Stimulated activated CD4-positive, alpha-beta T cell treated with anti-CD3 and anti-CD28 coated beads, Interleukin-1b, Interleukin-23, amount 100 ng/mL, for 1 hour (primary cell): ENCODE results near the gene WWC2.

Experiments
- DNase-seq, 2 donors: peaks; one replicate each; pipeline ENCODE4 v3.0.0-alpha.2; 2020; ENCODE audit warnings: low read depth in 2 of 2

The WWC2 gene

DNA sequence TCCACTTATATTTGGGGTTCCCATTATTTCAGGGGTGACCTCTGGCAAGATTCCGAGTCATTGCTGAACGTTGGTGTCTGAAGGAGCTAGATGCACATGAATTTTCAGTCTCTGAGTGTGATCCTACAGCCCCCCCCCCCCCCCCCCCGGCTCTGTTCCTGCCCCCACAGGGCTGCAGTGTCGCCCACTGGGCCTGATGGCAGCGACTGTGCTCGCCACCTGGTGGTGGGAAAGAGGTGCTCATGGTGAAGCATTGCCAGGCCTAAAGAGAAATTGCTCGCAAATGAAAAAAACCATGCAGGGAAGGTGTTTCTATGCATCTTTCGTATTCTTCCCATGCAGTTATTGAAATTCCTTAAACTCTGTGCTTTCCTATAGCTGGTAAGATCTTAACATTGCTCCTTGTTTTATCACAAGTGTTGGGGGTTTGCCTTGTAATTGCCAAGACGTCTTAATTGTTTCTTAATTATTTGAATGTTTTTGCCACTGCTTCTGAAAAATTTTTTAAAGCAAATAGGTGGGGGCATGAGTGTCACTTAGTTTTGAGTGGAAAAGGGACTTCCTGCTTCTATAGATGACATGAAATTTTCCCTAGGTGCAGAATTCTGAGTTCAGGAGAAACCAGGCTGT is 157.8 kb downstream of the WWC2 start:
- DNase-seq: no peak

DNA sequence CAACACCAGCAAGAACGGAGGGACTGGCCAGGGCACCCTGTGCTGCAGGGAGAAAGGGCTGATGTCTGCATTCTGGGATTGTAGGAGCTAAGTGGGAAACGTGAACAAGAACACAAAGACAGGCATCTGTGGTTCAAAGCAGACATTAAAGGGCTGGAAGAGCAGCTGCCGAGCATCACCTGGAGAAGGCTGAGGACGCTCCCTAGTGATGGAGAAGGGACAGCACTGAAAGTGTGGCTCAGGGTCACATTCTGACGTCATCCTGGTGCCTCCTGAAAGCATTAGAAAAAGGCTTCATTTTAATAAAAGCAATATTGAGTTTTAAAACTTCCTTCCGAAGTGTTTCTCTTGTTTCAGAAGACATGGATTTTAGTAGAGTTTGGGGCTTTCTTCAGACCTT is 158.8 kb downstream of the WWC2 start:
- DNase-seq: no peak

DNA sequence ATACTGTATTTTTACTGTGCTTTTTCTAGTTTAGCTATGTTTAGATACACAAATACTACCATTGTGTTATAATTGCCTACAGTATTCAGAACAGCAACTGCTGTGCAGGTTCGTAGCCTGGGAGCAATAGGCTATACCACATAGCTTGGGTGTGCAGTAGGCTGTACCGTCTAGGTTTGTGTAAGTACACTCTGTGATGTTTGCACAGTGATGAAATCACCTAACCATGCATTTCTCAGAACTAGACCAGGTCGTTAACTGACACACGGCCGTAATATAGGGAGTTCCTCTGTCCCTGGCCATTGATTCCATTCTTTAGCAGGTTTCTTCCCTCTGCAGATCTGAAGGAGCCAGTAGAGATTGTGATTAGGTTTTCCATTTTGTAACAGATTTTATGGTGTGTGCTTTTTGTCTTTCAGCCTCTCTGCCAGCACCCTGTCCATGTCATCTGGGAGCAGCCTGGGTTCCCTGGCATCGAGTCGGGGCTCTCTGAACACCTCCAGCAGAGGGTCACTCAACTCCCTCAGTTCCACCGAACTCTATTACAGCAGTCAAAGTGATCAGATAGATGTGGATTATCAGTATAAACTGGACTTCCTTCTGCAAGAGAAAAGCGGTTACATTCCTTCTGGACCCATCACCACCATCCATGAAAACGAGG is 161.6 kb downstream of the WWC2 start:
- no peak for DNase-seq

DNA sequence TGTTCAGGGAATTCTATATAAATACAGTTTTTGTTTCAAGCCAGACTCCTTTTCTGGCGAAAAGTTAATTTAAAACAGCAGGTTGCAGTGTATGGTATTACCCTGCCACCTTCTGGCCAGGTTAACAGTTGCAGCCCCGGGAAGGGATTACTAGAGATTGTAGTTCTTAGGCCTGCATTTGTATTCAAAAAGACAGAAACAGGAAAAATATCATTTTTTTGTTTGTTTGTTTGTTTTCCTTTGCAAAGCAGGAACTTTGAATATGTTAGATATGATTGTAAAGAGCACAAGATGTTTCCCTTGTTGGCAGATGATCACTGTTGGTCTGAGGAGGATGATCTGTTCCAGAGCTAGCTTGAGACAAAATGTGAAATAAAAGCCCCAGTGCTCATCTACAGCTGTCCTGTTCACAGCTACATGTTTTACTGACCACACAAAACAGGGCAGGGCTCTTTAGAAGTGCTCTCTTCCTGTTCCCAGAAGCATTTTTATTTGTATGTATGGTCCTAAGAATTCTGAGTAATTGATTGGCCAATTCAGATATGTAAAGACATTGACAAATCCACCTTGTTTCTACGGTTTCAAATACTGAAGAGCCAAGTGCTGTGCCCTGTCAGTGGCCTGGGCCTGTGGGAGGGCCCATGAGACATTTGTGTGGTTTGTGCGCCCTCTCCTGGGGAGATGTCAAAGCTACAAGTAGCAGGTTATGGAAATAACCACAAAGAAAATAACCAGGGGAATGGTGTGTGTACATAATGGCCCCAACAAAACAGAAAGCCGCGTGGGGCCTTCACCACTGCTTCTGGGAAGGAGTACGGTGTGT is 163.1 kb downstream of the WWC2 start:
- DNase-seq: peak; percentile 27 to 57

DNA sequence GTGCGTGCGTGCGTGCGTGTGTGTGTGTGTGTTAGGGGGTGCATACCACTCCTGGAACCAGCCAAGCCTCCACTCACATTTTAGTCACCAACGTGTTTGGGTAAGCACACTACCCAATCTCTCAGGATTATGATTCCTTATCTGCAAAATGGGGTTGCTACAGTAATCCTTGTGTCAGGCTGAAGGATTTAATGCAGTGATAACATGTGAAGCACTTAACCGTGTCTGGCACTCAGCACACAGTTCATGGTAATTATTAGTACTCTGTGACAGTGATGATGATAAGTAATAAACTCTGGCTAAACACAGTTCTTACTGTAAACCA is 163.7 kb downstream of the WWC2 start:
- no peak for DNase-seq

DNA sequence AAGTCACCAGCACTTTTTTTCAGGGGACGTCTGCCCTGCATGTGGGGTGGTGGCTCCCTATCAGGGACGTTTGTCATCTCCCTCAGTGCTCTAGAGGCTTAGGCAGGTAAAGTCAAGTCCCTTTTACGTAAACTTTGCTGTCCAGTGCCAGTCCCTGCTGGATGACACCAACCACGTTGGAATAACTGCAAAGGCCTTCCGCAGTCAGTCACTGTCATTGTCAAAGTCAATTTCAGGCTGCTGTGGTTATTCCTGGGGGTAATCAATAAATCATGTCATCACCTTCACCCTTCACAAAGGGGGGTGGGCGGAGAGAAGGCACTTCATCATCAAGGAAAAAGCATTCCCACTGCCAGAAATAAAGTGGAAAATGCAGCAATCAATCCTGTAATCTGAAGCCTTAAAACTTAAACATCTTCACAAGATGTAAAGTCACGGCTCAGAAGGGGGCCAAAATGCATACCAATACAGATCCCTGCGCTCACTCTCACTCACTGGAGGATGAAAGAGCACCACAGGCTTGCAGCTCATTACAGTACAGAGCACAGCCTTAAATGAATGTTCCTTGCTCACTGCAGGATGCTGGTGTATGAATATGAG is 164.8 kb downstream of the WWC2 start:
- no peak for DNase-seq

DNA sequence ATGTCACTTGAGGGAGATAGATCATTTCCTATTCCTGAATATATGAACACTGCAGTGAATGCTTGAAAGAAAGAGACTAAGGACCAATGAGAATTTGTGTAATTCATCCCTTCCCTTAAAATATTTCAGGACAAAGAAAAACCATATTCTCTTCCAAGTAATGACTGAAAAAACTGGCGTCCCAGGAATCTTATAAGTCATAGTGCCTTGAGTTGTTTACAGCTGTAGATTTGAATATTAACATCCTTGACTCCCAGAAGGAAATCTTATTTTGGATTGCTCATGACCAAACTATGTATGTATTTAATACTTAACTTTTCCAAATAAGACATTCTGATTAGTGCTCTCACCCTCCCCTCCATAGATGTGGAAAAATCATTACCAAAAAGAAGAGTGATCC is 165.6 kb downstream of the WWC2 start:
- DNase-seq: no peak

DNA sequence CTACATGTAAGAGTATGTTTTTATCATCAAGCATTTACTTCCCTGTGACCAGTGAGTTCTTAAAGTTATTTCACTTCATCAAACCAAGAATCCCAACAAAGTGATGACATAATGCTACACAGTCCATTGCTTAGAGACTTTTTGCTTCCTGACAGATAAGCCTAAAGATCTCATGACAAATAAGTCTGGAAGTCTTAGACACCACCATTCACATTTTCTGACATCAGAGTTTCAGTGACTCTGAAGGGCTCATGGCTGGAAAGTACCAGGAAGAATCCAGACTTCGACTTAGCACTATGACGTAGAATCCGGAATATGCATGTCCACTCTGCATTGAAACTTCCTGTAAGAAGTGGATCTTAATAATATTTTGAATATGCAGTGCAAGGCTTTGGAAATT is 167.3 kb downstream of the WWC2 start:
- no peak for DNase-seq

DNA sequence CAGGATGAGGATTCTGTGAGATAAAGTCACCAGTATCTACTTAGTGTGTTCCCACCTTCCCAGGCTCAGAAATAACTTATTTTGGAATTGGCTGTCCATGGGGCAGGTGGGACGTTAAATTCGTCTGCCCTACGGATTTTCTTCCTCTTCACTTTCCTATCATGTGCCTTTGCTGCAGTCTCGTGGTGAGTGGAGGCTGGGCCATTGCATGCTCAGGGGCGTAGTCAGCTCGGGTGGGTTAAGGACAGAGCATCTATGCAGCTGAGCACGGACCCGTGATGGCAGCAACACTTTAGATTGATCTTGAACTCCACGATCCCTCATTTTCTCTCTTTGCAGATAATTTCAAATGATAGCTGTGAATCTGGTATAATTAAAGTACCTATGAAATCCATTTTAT is 169.5 kb downstream of the WWC2 start:
- DNase-seq: no peak

DNA sequence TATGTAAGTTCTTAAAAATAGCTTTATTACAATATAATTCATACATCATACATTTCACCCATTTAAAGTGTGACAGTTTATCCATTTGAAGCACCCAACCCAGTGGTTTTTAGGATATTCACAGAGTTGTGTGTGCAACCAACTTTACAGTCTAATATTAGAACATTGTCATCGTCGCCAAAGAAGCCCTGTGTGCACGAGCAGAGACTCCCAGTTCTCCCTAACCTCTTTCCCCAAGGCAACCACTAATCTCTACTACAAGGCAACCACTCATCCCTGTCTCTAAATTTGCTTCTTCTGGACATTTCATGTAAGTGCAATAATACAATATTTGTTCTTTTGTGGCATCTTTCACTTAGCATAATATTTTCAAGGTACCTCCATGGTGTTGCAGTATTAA is 173.3 kb downstream of the WWC2 start:
- no peak for DNase-seq

DNA sequence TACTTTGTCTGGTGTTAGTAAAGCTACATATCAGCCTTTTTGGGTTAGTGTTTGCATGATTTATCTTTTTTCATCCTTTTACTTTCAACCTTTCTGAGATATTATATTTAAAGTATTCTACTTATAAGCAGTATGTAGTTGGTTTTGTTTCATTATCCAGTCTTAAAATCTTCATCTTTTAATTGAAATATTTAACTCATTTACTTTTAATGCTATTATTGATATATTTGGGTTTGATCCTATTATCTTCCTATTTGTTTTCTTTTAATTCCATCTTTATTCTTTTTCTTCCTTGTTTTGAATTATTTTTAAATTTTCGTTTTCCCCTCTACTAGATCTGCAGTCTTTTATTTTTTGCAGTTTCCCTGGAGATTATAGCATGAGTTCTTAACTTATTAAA is 177.0 kb downstream of the WWC2 start:
- no peak for DNase-seq

DNA sequence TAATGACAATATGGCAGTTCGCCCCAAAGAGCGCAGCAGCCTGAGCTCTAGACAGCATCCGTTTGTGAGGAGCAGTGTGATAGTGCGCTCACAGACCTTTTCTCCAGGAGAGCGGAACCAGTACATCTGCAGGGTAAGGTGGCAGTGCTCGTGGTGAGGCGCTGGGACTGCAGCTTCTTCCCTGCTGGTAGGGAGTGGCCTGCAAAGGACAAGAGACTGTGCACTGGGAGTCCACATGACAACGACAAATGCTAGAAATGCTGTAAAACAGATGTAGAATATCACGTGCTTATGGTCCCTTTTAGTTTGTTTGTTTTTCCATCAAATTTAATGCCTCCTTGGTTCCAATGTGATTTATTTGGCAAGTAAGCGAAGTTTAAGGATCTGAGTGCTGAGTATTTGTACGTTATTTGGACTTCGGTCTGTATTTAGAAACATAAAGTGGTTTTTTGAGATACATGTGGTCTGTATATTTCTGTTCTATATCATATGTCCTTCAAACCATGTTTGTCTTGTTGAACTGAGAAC is 185.3 kb downstream of the WWC2 start:
- DNase-seq: no peak

DNA sequence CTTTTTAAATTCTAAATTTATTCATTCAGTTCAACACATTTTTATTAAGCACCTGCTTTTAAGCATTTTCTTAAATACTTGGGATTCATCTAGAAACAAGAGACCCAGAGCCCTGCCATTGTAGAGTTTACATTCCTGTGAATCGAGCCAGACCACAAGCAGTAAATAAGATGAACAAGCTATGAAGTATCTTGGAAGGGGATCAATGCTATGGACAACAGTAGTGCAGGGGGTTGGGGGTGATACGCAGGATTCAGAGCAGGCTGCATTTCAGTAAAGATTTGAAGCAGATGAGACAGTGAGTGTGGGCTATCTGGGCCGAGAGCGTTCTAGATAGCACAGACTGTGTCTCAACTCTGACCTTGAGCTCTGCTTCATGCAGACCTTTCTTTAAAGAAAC is 185.9 kb downstream of the WWC2 start:
- DNase-seq: no peak

DNA sequence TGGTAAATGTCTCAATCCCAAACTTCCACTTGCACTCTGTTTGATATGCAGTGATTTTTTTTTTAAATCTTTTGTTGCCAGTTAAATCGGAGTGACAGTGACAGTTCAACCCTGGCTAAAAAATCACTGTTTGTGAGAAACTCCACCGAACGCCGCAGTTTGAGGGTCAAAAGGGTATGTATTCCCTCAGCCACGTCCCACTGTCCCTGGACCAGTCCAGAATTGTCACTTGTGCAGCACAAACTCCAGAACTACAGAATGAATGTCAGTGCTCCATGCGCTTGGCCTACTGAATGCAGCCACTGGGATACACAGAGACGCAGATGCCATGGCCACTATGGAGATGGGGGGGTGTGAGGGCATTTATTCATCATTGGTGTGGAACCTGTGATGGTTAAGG is 186.8 kb downstream of the WWC2 start:
- DNase-seq: no peak

DNA sequence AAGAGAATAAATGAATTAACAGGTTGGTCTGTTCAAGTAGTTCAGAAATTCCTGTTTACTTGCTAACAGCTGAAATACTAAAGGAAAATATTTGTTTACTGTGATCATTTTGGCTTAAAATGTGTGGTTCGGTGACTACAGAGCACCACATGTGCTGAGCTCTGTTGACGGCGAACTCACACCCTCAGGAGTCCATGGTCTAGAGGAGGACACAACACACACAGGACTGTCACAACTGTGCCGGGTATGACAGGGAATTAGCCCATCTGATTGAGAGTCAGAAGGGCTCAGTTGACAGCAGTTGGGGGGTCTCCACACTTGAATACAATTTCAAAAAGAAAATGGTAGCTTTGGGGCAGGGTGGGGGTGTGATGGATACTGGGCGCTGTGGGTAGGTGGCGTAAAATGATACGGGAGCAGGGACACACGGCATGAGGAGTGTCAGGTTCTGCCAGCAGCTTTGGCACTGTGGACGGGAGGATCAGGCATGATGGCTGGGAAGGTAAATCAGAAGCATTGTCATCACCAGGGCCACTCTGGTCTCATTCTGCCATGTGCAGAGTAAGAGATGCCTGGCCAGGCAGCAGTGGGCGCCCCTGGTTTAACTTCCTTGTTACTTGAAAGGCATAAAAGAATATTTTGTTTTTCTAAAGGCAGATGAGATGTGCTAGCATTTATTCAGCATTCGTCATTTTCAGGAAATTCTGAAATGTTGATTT is 187.7 kb downstream of the WWC2 start:
- no peak for DNase-seq

DNA sequence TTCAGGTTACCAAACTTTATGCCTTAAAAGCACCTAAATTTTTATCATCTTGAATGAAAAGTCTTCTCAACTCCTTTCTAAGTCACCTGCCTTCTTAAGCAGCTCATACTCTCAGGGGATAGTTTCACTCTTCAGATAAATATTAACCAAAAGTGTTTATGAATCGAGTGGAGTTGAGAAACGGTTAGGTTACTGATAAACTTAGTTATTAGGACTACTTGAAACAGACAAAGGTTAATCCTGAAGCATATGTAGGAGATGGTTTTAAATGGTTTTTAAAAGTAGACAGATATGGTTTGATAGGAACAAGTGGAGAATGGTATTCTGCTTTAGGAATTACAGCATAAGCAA is 188.2 kb downstream of the WWC2 start:
- DNase-seq: no peak

DNA sequence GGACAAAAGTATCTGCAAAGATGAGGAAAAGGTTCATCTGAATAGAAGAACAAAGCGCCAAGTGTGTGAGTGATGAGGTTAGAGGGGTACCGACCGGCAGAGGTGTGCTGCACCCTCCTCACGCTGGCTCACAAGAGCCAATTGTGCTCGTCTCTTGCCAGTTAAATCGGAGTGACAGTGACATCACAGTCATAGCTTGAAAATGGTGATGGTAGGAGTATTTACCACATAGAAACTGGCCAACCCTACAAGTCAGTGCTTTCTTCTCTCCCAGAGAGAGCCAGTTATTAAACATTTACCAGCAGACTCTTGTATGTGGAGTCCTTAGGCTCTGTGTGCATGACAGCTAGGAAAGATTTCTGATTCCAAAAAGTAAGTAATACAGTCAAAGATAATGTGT is 188.6 kb downstream of the WWC2 start:
- DNase-seq: no peak

DNA sequence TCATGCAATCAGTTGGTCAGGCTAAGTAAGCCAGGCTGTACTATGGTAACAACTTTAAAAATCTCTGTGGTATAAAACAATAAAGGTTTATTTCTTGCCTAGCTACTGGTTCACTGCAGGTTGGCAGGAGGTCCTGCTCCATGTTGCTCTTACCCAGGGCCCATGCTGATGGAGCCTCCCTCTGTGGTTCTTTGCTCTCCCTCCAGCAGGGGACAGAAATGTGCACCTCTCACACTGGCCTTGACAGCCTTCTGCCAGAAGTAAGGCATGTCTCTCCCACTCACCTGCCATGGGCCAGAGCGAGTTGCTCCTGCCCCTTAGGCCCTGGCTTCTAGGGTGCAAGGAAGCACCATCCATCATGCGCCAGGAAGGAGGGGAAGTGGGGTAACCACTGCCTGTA is 189.9 kb downstream of the WWC2 start:
- DNase-seq: no peak

DNA sequence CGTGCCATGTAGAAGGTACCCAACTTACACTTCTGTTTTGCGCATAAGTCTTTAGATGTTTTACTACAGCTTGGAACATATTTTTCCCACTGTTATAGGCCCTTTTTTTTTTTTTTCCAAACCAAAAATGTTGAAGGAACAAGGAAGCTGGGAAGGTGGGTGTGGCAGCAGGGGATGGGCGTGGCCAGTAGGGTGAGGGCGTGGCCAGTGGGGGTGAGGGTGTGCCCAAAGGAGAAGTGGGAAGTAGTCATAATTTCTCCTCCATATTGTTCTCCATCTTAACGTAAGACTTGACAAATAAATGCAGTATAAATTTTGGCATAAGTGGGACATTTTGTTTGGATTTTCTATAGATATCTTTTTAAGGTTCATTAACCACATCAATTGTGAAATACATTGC is 190.6 kb downstream of the WWC2 start:
- DNase-seq: no peak

DNA sequence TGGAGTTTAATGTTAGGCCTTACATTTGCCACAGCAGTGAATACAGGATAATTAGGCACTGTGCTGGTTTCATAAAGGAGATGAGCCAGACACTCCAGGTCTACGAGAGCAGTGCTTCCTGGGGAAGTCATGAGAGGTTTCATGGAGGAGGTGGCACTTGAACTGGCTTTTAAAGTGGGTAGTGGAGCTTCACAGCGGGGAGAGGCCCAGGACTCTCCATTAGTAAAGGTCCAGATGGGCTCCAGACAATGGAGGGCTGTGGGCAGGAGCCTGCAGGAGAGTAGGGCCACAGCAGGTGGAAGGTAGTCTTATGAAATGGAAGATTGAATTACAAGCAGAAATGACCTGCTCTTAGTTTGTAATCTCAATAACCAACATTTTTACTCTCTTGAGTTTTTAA is 192.0 kb downstream of the WWC2 start:
- DNase-seq: no peak

DNA sequence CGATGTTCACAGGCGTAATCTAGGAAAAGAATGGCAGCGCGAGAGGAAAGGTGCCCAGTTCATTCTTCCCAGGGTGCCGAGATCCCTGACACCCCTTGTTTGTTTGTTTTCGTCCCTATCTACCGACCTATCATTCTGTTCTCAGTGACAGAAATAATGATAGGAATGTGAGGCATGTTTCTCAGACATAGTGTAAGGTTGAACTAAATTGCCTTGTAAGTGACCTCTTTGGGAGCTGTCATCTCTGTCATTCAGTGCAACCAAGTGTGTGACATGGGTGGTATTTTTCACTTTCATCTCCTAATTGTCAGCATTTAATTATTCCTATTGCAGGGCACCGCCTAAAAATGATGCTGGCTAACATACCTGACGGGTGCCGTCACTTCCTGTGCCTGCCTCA is 196.7 kb downstream of the WWC2 start:
- DNase-seq: no peak

DNA sequence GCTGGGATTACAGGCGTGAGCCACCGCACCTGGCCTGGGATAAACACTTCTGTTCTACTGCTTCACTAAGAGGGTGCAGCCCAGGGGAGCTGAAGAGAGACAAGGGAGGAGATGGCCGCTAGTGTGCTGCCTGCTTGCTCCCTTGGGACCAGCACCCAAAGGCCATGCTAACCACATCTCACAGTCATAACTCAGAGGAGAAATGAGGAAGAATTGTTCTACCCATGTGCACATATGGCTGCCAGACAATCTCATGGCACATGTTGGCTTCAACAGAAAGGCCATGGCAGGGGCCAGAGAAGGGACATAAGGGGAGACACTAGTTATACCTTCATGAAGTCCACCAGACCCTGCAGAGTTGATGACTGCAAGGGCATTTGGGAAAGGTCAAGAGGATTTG is 198.6 kb downstream of the WWC2 start:
- no peak for DNase-seq
